OCI-LY7 (cell line): ENCODE measurements around the gene PLEKHH1. TPM values are rescaled to one million over a fixed set of nuclear protein-coding genes. Genes with fewer than 3 reads are reported as not detected.

Source experiments
- BruUV-seq: library from RNA; stranded (reverse); fragments of 400-500 nt; replicated peaks from 2 replicates; lab custom pipeline; 2021; lab: Mats Ljungman, UMichigan
- CTCF ChIA-PET: fragments of 300-600 bp; sonication (Branson Sonifier 250); formaldehyde crosslinking; loops from one replicate; lab custom pipeline; 2022; ENCODE audit warnings: antibody characterized with exemption; ENCODE audit not compliant: unreplicated experiment; lab: Charles Lee
- POLR2A ChIA-PET: fragments of 300-600 bp; sonication (Branson Sonifier 250); formaldehyde crosslinking; loops from one replicate; lab custom pipeline; 2022; ENCODE audit warnings: antibody characterized with exemption; lab: Charles Lee
- DNase-seq: peaks from one replicate; pipeline ENCODE4 v3.0.0-alpha.2; 2015; ENCODE audit warnings: low spot score
- H2AFZ ChIP-seq: fragments of 200-600 bp; sonication (generic), shearing (Covaris generic); 2 replicates; pipeline ENCODE4 v1.6.1; 2014; ENCODE audit warnings: mild to moderate bottlenecking, antibody characterized with exemption, low read length, moderate library complexity
- H3K27ac ChIP-seq: fragments of 200-600 bp; sonication (generic); 2 replicates; pipeline ENCODE4 v1.5.1; 2014; ENCODE audit warnings: mixed run types, low read depth, mild to moderate bottlenecking, moderate library complexity, low read length, inconsistent platforms; ENCODE audit not compliant: poor library complexity, severe bottlenecking
- H3K36me3 ChIP-seq: fragments of 200-600 bp; sonication (generic); 2 replicates; pipeline ENCODE4 v1.6.1; 2014; ENCODE audit warnings: mild to moderate bottlenecking, antibody characterized with exemption, low read length, moderate library complexity, mixed read lengths; ENCODE audit not compliant: insufficient read depth
- H3K4me1 ChIP-seq: fragments of 200-600 bp; sonication (generic); 2 replicates; pipeline ENCODE4 v1.5.1; 2014; ENCODE audit warnings: mild to moderate bottlenecking, low read length; ENCODE audit not compliant: insufficient read depth, poor library complexity, severe bottlenecking
- H3K4me2 ChIP-seq: fragments of 200-600 bp; sonication (generic); 2 replicates; pipeline ENCODE4 v1.6.1; 2014; ENCODE audit warnings: mild to moderate bottlenecking, low read length
- H3K4me3 ChIP-seq: fragments of 200-600 bp; sonication (generic); 2 replicates; pipeline ENCODE4 v1.5.1; 2014; ENCODE audit warnings: mild to moderate bottlenecking, low read depth, low read length; ENCODE audit not compliant: poor library complexity, severe bottlenecking
- H3K79me2 ChIP-seq: fragments of 200-600 bp; sonication (generic); 2 replicates; pipeline ENCODE4 v1.6.1; 2016; ENCODE audit warnings: low read depth, mild to moderate bottlenecking, low read length, moderate library complexity, mixed read lengths; ENCODE audit not compliant: insufficient read depth
- H3K9me2 ChIP-seq: fragments of 200-600 bp; sonication (generic); 2 replicates; pipeline ENCODE4 v1.6.1; 2016; ENCODE audit warnings: mild to moderate bottlenecking, low read length, mixed read lengths; ENCODE audit not compliant: insufficient read depth
- H3K9me3 ChIP-seq: fragments of 200-600 bp; sonication (generic); 2 replicates; pipeline ENCODE4 v1.6.1; 2014; ENCODE audit warnings: mild to moderate bottlenecking, mixed run types, low read length, mixed read lengths
- H4K20me1 ChIP-seq: fragments of 200-600 bp; sonication (generic); 2 replicates; pipeline ENCODE4 v1.6.1; 2014; ENCODE audit warnings: mild to moderate bottlenecking, antibody characterized with exemption, low read length, moderate library complexity, mixed read lengths; ENCODE audit not compliant: insufficient read depth
- EZH2phosphoT487 ChIP-seq: fragments of 200-600 bp; sonication (generic); IDR thresholded peaks from 2 replicates; pipeline ENCODE4 v1.6.1; 2018; ENCODE audit warnings: low read depth, borderline replicate concordance, mild to moderate bottlenecking, mixed run types, antibody characterized with exemption, low read length, moderate library complexity, mixed read lengths
- intact Hi-C: fragments of 100-400 bp; cut with micrococcal nuclease; formaldehyde crosslinking; loops from one replicate; pipeline ENCODE4 v1.10.0; 2022; ENCODE audit not compliant: unreplicated experiment
- total RNA-seq, 2 experiments: library from RNA; depleted of rRNA in 1 of 2; stranded (reverse); fragments of >200 nt in 1 of 2; shearing (Covaris generic) in 1 of 2; gene quantifications; 2 replicates each; pipeline ENCODE4 v1.2.3, GENCODE V29; 2014 to 2022
- TF ChIP-seq, protein P1 (sequence below): fragments of 200-600 bp; sonication (generic); conservative IDR thresholded peaks from 2 replicates; pipeline ENCODE4 v1.5.1; 2014; ENCODE audit warnings: mild to moderate bottlenecking, antibody characterized with exemption, low read length, moderate library complexity, mixed read lengths

Gene PLEKHH1
- total RNA-seq, 2 experiments from 2014 or later: not detected

DNA sequence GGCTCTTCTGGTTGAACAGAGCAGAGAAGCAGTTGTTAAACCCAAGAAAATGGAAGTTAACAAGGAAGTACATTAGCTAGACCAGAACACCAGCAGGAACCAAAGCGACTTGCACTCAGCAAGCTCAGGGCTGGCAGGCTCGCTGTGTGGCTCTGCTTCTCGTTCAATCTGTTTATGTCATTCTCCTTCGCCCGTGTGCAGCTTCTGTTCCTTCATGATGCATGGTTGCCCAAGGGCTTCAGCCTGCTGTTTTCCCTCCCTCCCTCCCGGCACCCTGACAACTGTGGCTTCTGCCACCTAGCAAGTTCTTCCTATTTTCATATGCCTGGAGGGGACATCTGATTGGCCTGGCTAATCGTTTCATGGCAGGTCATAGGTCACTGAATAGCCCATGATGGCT is 41.7 kb downstream of the PLEKHH1 start:
- TF ChIP-seq, protein P1, sequence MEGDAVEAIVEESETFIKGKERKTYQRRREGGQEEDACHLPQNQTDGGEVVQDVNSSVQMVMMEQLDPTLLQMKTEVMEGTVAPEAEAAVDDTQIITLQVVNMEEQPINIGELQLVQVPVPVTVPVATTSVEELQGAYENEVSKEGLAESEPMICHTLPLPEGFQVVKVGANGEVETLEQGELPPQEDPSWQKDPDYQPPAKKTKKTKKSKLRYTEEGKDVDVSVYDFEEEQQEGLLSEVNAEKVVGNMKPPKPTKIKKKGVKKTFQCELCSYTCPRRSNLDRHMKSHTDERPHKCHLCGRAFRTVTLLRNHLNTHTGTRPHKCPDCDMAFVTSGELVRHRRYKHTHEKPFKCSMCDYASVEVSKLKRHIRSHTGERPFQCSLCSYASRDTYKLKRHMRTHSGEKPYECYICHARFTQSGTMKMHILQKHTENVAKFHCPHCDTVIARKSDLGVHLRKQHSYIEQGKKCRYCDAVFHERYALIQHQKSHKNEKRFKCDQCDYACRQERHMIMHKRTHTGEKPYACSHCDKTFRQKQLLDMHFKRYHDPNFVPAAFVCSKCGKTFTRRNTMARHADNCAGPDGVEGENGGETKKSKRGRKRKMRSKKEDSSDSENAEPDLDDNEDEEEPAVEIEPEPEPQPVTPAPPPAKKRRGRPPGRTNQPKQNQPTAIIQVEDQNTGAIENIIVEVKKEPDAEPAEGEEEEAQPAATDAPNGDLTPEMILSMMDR: no peak
- TF ChIP-seq EZH2phosphoT487: no peak
- intact Hi-C loops: no loop called here
- ChIA-PET CTCF (no interaction called here), POLR2A (no interaction called here)
- Histone ChIP-seq H3K9me3 (no peaks in the 10 kb centered on the region), H3K4me1 (no peaks in the 10 kb centered on the region), H3K36me3 (no peaks in the 10 kb centered on the region), H4K20me1 (no peaks in the 10 kb centered on the region), H3K9me2 (no peaks in the 10 kb centered on the region), H3K4me2 (no peak overlapping the region), H3K27ac (no peak overlapping the region), H3K4me3 (no peak overlapping the region), H2AFZ (no peak overlapping the region), H3K79me2 (no peaks in the 10 kb centered on the region)
- no peak for DNase-seq
- BruUV-seq: no TSS peak

DNA sequence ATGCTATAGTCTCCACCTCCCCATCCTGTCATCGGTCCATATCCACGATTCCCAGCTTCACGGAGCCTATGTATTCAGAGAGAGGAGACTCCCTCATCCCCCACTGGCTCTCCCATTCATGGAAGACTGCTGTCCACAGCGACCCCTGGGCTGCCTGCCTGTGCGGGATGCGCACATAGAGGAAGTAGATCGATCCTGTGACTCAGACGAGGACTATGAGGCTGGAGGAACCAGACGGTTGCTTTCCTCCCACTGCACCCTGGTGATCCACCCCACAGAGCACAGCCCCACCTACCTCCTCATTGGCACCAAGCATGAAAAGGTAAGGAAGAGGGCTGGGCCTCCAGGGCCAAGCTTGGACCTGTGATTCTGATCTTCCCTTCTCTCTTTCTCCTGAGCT is 42.6 kb downstream of the PLEKHH1 start:
- H3K79me2 ChIP-seq: no peaks in the 10 kb centered on the region
- CTCF ChIA-PET: no interaction called here
- DNase-seq: no peak
- no peak overlapping the region for H3K27ac ChIP-seq
- H3K9me2 ChIP-seq: no peaks in the 10 kb centered on the region
- H3K4me3 ChIP-seq: no peak overlapping the region
- no peaks in the 10 kb centered on the region for H3K9me3 ChIP-seq
- no peak for TF ChIP-seq EZH2phosphoT487
- TF ChIP-seq, protein P1: no peak
- no peaks in the 10 kb centered on the region for H3K4me1 ChIP-seq
- intact Hi-C loops: no loop called here
- no peak overlapping the region for H2AFZ ChIP-seq
- no peak overlapping the region for H3K4me2 ChIP-seq
- POLR2A ChIA-PET: interaction anchor here (0.6 to 0.7 kb wide), 2 partner anchors 11 to 95 kb away, joined by 3 to 5 read pairs; no protein-coding TSS in a partner anchor
- no TSS peak for BruUV-seq
- H3K36me3 ChIP-seq: no peaks in the 10 kb centered on the region
- H4K20me1 ChIP-seq: no peaks in the 10 kb centered on the region

DNA sequence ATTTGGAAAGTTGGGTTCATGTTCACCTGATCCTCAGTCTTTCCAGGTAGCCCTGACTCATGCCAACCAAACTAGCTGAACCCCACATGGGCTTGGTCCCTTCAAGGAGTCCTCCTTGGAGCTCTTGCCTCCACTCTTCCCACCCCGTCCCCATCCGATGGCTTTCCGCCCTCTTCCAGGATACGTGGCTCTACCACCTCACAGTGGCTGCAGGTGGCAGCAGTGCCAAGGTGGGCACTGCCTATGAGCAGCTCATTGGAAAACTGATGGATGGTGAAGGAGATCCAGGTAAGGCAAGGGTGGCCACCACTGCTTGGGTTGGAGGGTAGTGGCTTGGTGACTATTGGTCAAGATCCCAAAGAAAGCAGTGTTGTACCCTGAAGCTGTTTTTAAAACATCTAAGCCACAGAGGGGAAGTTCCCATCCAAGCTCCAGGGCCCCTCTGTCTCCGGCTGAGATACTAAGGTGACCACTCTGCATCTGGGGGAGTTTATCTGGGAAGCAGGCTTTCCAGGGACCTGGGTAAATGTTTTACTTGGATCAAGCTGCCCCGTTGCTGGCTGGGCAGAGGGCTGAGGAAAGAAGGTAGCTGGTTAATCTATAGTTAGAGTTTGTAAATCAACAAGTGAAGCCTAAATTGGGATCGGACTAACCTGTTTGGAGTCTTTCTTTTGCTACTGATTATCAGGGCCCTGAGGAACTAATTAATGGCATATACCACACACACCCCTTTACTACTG is 43.3 kb downstream of the PLEKHH1 start:
- CTCF ChIA-PET: no interaction called here
- no TSS peak for BruUV-seq
- DNase-seq: no peak

More for the DNA sequence above, 43.3 kb downstream of the PLEKHH1 start:
- no peak overlapping the region for H3K4me2 ChIP-seq
- intact Hi-C loops: no loop called here
- H3K36me3 ChIP-seq: no peaks in the 10 kb centered on the region
- H3K79me2 ChIP-seq: no peaks in the 10 kb centered on the region
- no peak for TF ChIP-seq EZH2phosphoT487
- TF ChIP-seq, protein P1: no peak
- no peaks in the 10 kb centered on the region for H3K9me3 ChIP-seq
- POLR2A ChIA-PET: interaction anchor here (0.6 to 1.2 kb wide), 4 partner anchors 12 to 95 kb away, joined by 3 to 5 read pairs (median 4); partner anchors contain the start of gene PIGH
- H4K20me1 ChIP-seq: no peaks in the 10 kb centered on the region
- no peak overlapping the region for H2AFZ ChIP-seq
- no peaks in the 10 kb centered on the region for H3K4me1 ChIP-seq
- H3K27ac ChIP-seq: no peak overlapping the region
- no peak overlapping the region for H3K4me3 ChIP-seq
- H3K9me2 ChIP-seq: no peaks in the 10 kb centered on the region
